HG03064 (cell line): Measurements from ENCODE around the gene ASTL.

Experiments used
- ATAC-seq: cut with Tn5 transposase; IDR thresholded peaks from one replicate; pipeline ENCODE4 v1.9.1; 2021; ENCODE audit warnings: low read depth; ENCODE audit not compliant: unreplicated experiment

ASTL gene

GRCh38 chr2:96103761-96104486 is 34.4 kb downstream of the ASTL start:
- ATAC-seq = no peak

DNA sequence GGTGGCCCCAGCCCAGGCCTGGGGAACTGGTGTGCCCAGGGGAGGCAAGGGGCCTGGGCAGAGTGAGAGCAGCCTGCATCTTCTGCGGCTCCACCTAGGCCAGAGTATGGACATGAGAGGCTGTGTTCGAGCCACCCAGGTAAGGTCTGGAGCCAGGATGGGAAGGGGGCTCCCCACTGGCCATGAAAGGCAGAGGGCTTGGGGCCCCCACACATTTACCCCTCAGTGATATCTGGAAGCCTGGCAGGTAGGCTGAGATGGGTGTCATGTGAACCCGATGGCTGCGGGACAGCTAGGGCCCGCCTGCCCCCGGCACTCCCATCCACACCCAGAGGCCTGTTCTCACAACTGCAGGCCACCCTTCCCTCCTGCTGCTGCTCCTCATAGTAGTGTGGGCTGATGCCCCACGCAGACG is 35.1 kb downstream of the ASTL start:
- no peak for ATAC-seq

GRCh38 chr2:96102596-96103186 is 35.6 kb downstream of the ASTL start:
- ATAC-seq = no peak

- ATAC-seq = no peak
Measured at GRCh38 chr2:96100893-96101304, 37.4 kb downstream of the ASTL start.

- no peak for ATAC-seq
Measured at GRCh38 chr2:96099861-96100798, 38.2 kb downstream of the ASTL start.

- ATAC-seq = no peak
Measured at GRCh38 chr2:96098900-96099590, 39.3 kb downstream of the ASTL start.

DNA sequence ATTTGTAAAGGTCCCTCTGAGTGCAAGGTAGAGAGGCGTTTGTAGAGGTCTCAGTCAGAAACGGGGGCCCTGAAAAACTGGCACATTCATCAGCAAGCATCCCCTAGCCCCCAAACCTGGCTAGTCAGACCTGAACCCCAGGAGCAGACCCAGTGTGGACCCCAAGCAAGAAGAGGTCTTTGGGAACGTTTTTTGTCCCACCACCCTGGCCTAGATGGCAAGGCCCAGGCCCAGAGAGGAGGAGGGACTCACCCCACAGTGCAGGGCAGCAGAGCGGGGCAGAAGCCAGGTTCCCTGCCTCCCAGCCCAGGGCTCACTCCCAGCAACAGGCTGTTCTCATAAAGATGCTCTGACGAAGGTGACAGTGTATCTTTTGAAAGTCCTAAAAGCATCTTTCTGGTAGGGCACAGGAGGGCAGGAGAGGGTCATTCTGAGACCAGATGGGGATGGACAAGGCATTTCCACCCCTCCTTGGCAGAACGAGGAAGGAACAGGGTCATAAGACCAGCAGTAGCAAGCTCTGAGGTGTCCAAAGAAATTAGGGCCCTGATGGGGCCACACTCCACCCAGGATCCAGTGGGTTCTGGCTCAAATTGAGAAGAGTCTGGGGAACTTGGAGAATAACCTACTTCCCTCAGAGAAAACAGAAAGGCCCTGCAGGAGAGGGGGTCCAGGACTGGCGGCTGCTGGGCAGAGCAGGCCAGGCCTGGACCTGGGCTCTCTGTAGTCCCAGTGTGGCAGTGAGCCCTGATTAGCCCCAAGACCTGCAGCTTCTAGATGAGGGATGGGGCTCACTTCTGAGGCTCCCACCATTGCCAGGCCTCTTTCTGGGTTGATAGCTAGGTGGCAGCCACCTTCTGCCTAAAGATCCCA is 40.1 kb downstream of the ASTL start:
- no peak for ATAC-seq

DNA sequence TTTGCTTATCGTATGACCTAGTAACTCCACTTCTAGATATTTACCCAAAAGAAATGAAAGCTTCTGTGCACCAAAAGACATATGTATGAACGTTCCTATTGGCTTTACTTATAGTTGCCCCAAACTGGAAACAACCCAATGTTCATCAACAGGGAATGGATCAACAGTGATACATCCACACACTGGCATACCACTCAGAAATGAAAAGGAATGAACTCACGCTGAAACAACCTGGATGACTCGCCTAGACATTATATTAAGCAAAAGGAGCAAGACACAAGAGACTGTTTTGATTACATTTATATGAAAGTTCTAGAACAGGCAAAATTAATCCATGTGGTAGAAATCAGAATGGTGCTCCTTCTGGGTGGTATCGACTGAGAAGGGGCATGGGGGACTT is 40.9 kb downstream of the ASTL start:
- ATAC-seq = no peak

DNA sequence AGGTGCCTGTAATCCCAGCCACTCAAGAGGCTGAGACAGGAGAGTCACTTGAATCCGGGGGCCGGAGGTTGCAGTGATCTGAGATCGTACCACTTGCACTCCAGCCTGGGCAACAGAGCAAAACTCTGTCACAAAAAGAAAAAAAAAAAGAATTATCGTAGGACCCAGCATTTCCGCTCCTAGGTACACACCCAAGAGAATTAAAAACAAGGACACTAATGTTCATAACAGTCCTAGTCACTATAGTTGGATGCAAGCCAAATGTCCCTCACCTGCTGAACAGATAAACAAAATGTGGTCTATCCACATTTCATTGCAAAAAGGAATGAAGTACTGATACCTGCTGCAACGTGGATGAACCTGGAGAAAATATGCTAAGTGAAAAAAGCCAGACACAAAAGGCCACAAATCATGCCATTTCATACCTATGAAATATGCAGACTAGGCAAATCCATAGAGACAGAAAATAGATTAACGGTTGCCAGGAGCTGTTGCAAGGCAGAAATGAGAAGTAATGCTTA is 43.1 kb downstream of the ASTL start:
- ATAC-seq = no peak

DNA sequence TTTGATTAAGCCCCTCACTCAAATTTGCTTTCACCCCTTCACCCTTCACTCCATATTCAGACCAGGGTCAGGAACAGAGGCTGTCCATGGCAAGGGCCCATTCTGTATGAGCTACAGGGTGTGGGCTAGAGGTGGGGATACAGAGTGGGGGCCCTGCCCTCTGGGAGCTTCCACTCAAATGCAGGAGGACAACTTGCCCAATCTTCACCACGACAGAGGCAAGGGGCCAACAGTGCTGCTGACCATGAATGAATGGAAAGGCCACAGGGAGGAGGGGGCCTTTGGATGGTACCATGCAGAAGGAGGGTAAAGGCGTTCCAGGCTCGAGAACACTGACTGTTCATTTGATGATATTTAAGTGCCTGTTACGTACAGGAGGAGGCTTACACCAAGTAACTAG is 44.8 kb downstream of the ASTL start:
- ATAC-seq = no peak

GRCh38 chr2:96092951-96093350 is 45.4 kb downstream of the ASTL start:
- no peak for ATAC-seq

GRCh38 chr2:96092573-96092877 is 45.8 kb downstream of the ASTL start:
- ATAC-seq = no peak

DNA sequence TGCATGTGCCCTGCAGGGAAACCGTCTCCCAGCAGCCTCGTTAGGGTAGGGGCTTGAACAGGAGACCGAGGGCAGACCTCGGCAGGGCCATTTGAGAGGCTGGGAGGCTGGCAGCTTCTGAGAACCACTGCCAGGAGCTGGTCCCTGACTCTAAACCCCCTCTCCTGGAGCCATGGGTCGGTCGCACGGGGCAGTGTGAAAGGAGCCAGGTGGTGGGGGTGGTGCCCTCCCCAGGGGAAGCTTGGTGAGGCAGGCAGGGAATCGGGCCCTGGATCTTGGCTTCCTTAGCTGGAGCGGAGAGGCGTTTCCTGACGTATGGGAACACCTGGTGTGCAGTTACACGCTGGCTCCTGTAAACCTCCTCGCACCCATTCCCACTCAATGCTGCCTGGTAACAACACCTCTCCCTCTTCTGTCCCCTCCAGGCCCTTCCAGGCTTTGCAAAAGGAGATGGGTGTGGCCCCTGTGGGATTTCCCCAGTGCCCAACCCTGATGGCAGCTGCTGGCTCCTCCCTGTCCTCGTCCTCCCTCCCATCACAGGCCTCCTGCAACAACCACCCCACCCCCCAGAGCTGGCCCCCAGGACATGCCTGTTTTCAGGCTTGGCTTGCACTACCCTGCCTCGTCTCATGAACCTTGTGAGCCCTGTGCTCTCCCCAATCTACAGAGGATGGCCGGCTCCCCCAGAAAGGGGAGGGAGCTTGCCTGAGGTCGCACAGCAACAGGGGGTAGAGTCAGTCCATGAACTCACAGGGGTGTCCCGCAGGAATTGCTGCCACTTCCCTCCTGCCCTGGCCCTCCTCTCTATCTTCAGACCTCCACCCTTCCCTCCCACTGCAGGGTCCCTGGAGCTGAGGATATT is 46.4 kb downstream of the ASTL start:
- ATAC-seq = no peak

GRCh38 chr2:96091141-96091710 is 47.1 kb downstream of the ASTL start:
- no peak for ATAC-seq

DNA sequence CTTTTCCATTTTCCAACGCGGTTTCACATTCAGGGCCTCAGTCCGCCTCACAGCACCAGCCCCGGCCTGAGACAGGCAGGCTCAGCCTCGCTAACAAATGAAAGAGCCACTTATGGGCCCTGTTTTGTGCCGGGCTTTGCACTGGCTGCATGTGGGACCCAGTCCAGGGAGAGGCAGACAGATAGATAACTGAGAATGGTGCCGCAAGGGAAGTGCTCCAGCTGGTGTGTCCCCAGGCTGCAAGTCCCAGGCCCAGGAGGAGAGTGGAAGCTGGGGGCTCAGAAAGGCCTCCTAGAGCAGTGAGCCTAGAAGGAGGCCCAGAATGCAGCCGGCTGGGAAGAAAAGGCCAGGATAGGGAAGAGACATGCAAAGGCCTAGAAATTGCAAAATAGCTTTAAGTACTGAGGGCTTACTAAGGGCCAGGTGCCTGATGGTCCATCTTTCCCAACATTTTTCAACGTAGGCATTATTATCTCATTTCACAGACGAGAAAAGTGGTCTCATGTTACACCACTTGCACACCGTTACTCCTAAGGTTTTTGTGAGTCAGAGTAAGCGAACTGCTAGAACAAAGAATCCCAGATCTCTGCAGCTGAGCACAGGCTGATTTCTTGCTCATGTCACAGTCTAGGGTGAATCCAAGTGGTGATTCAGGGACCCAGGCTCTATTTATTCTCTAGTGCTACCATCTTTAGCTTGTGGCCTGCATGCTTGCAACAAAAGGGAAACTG is 47.9 kb downstream of the ASTL start:
- ATAC-seq = no peak

- no peak for ATAC-seq
Measured at GRCh38 chr2:96089356-96090195, 48.7 kb downstream of the ASTL start.
